GM12865 (cell line): ENCODE measurements around the gene DNAH10.

Experiments used
- DNase-seq: peaks from one replicate; pipeline ENCODE4 v3.0.0; 2010; ENCODE audit warnings: low read depth
- H3K4me3 ChIP-seq: 2 replicates; pipeline ENCODE4 v1.5.1; 2011; ENCODE audit warnings: mild to moderate bottlenecking, low read depth, low read length, control low read depth
- CTCF ChIP-seq: IDR thresholded peaks from 2 replicates; pipeline ENCODE4 v1.5.1; 2011; ENCODE audit warnings: low read length, control low read depth, low read depth, inconsistent platforms; ENCODE audit not compliant: insufficient read depth; ENCODE audit errors: missing control alignments

Gene DNAH10

GRCh38 chr12:123960856-123961255 lies 198.8 kb downstream of the DNAH10 start:
- TF ChIP-seq CTCF = no peak
- H3K4me3 ChIP-seq = no peak overlapping the region
- no peak for DNase-seq

GRCh38 chr12:123961585-123962345 lies 199.7 kb downstream of the DNAH10 start:
- TF ChIP-seq CTCF = no peak

GRCh38 chr12:123962513-123962912 lies 200.4 kb downstream of the DNAH10 start:
- no peak for DNase-seq
- H3K4me3 ChIP-seq = no peak overlapping the region
- no peak for TF ChIP-seq CTCF

More at GRCh38 chr12:123961585-123962345, 199.7 kb downstream of the DNAH10 start:
- H3K4me3 ChIP-seq = no peak overlapping the region
- DNase-seq = no peak

GRCh38 chr12:123963821-123964220 lies 201.7 kb downstream of the DNAH10 start:
- TF ChIP-seq CTCF = no peak
- no peak overlapping the region for H3K4me3 ChIP-seq
- DNase-seq = no peak

GRCh38 chr12:123965382-123965781 lies 203.3 kb downstream of the DNAH10 start:
- no peak for DNase-seq
- no peak overlapping the region for H3K4me3 ChIP-seq
- TF ChIP-seq CTCF = no peak

- H3K4me3 ChIP-seq = no peak overlapping the region
- TF ChIP-seq CTCF = no peak
- no peak for DNase-seq
These were observed 204.5 kb downstream of the DNAH10 start for GRCh38 chr12:123966596-123966995.

GRCh38 chr12:123967121-123967586 lies 205.1 kb downstream of the DNAH10 start:
- no peak overlapping the region for H3K4me3 ChIP-seq
- no peak for DNase-seq
- TF ChIP-seq CTCF = no peak
